Superior temporal gyrus (tissue), 1 donor: Measurements from ENCODE around the gene ZSCAN30.
"Not testable (repeated sequence)": the region's sequence is repeated elsewhere in the genome, so short reads cannot be mapped to it uniquely, and the experiment has no call there.

Source experiments
- DNase-seq: peaks from one replicate; pipeline ENCODE4 v3.0.0-alpha.2; 2016; ENCODE audit errors: extremely low spot score

The ZSCAN30 gene

GRCh38 chr18:35236571-35237363 lies 53.3 kb downstream of the ZSCAN30 start:
- peak; percentile 75 for DNase-seq

GRCh38 chr18:35231052-35231451 lies 59.0 kb downstream of the ZSCAN30 start:
- DNase-seq = peak; percentile 96

GRCh38 chr18:35227254-35227653 lies 62.8 kb downstream of the ZSCAN30 start:
- DNase-seq = no peak

GRCh38 chr18:35223797-35224196 lies 66.2 kb downstream of the ZSCAN30 start:
- no peak for DNase-seq

GRCh38 chr18:35220424-35220823 lies 69.6 kb downstream of the ZSCAN30 start:
- no peak for DNase-seq

GRCh38 chr18:35219331-35219730 lies 70.7 kb downstream of the ZSCAN30 start:
- DNase-seq = not testable (repeated sequence)

GRCh38 chr18:35216611-35217010 lies 73.4 kb downstream of the ZSCAN30 start:
- DNase-seq = not testable (repeated sequence)

GRCh38 chr18:35215026-35215425 lies 75.0 kb downstream of the ZSCAN30 start:
- no peak for DNase-seq

GRCh38 chr18:35205746-35206458 lies 84.1 kb downstream of the ZSCAN30 start:
- not testable (repeated sequence) for DNase-seq

GRCh38 chr18:35205199-35205712 lies 84.8 kb downstream of the ZSCAN30 start:
- no peak for DNase-seq

- DNase-seq = peak; percentile 61
These were observed 87.0 kb downstream of the ZSCAN30 start for GRCh38 chr18:35203067-35203466.

- no peak for DNase-seq
These were observed 88.6 kb downstream of the ZSCAN30 start for GRCh38 chr18:35201256-35201931.
